HTERT RPE-1 (cell line): ENCODE measurements around the gene TDRD6.

ENCODE experiments used
- in situ Hi-C: fragments of 300-500 bp; cut with MboI; formaldehyde crosslinking; loops from 4 replicates; pipeline ENCODE4 v1.14.3; 2020; ENCODE audit warnings: low sequenced_read_pairs

The TDRD6 gene

GRCh38 chr6:46676604-46677313 lies 10.9 kb upstream of the TDRD6 start:
- in situ Hi-C loops, result no loop called here

- in situ Hi-C loops, result no loop called here
These were observed 10.4 kb upstream of the TDRD6 start for GRCh38 chr6:46677314-46677654.

GRCh38 chr6:46684771-46685170 lies 2.9 kb upstream of the TDRD6 start:
- in situ Hi-C loops, result no loop called here

GRCh38 chr6:46688117-46688965 lies 656 bp downstream of the TDRD6 start:
- in situ Hi-C loops, result no loop called here

GRCh38 chr6:46688966-46689335 lies 1.3 kb downstream of the TDRD6 start:
- in situ Hi-C loops, result no loop called here

- in situ Hi-C loops, result no loop called here
These were observed 2.0 kb downstream of the TDRD6 start for GRCh38 chr6:46689657-46690056.

GRCh38 chr6:46690141-46690755 lies 2.6 kb downstream of the TDRD6 start:
- in situ Hi-C loops, result no loop called here

GRCh38 chr6:46690911-46691451 lies 3.3 kb downstream of the TDRD6 start:
- in situ Hi-C loops, result no loop called here

- in situ Hi-C loops, result no loop called here
These were observed 12.3 kb downstream of the TDRD6 start for GRCh38 chr6:46699970-46700369.

- in situ Hi-C loops, result no loop called here
These were observed 16.9 kb downstream of the TDRD6 start for GRCh38 chr6:46704562-46704961.

GRCh38 chr6:46706464-46706863 lies 18.8 kb downstream of the TDRD6 start:
- in situ Hi-C loops, result no loop called here

- in situ Hi-C loops, result no loop called here
These were observed 23.8 kb downstream of the TDRD6 start for GRCh38 chr6:46711491-46711890.

- in situ Hi-C loops, result no loop called here
These were observed 27.5 kb downstream of the TDRD6 start for GRCh38 chr6:46715141-46715540.

- in situ Hi-C loops, result no loop called here
These were observed 31.4 kb downstream of the TDRD6 start for GRCh38 chr6:46719099-46719498.

- in situ Hi-C loops, result no loop called here
These were observed 32.7 kb downstream of the TDRD6 start for GRCh38 chr6:46720401-46720800.

GRCh38 chr6:46729787-46730326 lies 42.2 kb downstream of the TDRD6 start:
- in situ Hi-C loops, result no loop called here

GRCh38 chr6:46730921-46731461 lies 43.3 kb downstream of the TDRD6 start:
- in situ Hi-C loops, result no loop called here

GRCh38 chr6:46733341-46733801 lies 45.7 kb downstream of the TDRD6 start:
- in situ Hi-C loops, result no loop called here

- in situ Hi-C loops, result no loop called here
These were observed 47.4 kb downstream of the TDRD6 start, which contains the start of gene PLA2G7 for GRCh38 chr6:46734867-46735719. PLA2G7 (minus strand) TSS chr6:46735375; CDS start chr6:46722891, 12,484 bp downstream.

- in situ Hi-C loops, result no loop called here
These were observed 48.0 kb downstream of the TDRD6 start for GRCh38 chr6:46735720-46736031.
